Neural progenitor cell (in vitro differentiated cells): ENCODE data around the gene QRFP. TPM values are rescaled to one million over a fixed set of nuclear protein-coding genes. Genes with fewer than 3 reads are reported as not detected.
"Not testable (repeated sequence)": the region's sequence is repeated elsewhere in the genome, so short reads cannot be mapped to it uniquely, and the experiment has no call there.

ENCODE experiments used
- DNase-seq: peaks from one replicate; pipeline ENCODE4 v3.0.0-alpha.2; 2016; ENCODE audit warnings: low spot score
- H2AFZ ChIP-seq: fragments of 200-600 bp; sonication (generic); replicated peaks from 2 replicates; pipeline ENCODE4 v1.6.1; 2016; ENCODE audit warnings: antibody characterized with exemption
- H3F3A ChIP-seq: fragments of 200-600 bp; sonication (generic); 2 replicates; pipeline ENCODE4 v1.6.1; 2016; ENCODE audit warnings: antibody characterized with exemption, low read depth
- H3K27ac ChIP-seq: fragments of 200-600 bp; sonication (generic); 2 replicates; pipeline ENCODE4 v1.5.1; 2016; ENCODE audit warnings: mild to moderate bottlenecking
- H3K27me3 ChIP-seq: fragments of 200-600 bp; sonication (generic); 2 replicates; pipeline ENCODE4 v1.6.1; 2016; ENCODE audit warnings: mild to moderate bottlenecking, moderate library complexity
- H3K36me3 ChIP-seq: fragments of 200-600 bp; sonication (generic); 2 replicates; pipeline ENCODE4 v1.5.1; 2016
- H3K4me1 ChIP-seq: fragments of 200-600 bp; sonication (generic); 2 replicates; pipeline ENCODE4 v1.6.1; 2016; ENCODE audit warnings: mixed run types
- H3K4me2 ChIP-seq: fragments of 200-600 bp; sonication (generic); 2 replicates; pipeline ENCODE4 v1.6.1; 2016
- H3K4me3 ChIP-seq: fragments of 200-600 bp; sonication (generic); 2 replicates; pipeline ENCODE4 v1.5.1; 2016
- H3K79me2 ChIP-seq: fragments of 200-600 bp; sonication (generic); 2 replicates; pipeline ENCODE4 v1.6.1; 2016; ENCODE audit warnings: low read depth
- H3K9ac ChIP-seq: fragments of 200-600 bp; sonication (generic); 2 replicates; pipeline ENCODE4 v1.6.1; 2016
- H3K9me3 ChIP-seq: fragments of 200-600 bp; sonication (generic); 2 replicates; pipeline ENCODE4 v1.5.1; 2016; ENCODE audit warnings: low read depth
- H4K20me1 ChIP-seq: fragments of 200-600 bp; sonication (generic); 2 replicates; pipeline ENCODE4 v1.6.1; 2016; ENCODE audit warnings: low read depth
- H3K27ac Mint-ChIP-seq: 3 replicates; pipeline ENCODE4 v1.8.0; 2021; ENCODE audit warnings: mixed read lengths
- H3K27me3 Mint-ChIP-seq: 2 replicates; pipeline ENCODE4 v1.8.0; 2022; ENCODE audit warnings: low read depth, mild to moderate bottlenecking, inconsistent platforms, moderate library complexity, mixed read lengths; ENCODE audit not compliant: insufficient read depth
- H3K36me3 Mint-ChIP-seq: 3 replicates; pipeline ENCODE4 v1.8.0; 2021; ENCODE audit warnings: mixed read lengths
- H3K4me1 Mint-ChIP-seq: 3 replicates; pipeline ENCODE4 v1.8.0; 2021; ENCODE audit warnings: mixed read lengths
- H3K4me3 Mint-ChIP-seq: 3 replicates; pipeline ENCODE4 v1.8.0; 2021; ENCODE audit warnings: mild to moderate bottlenecking, moderate library complexity, mixed read lengths
- H3K9me3 Mint-ChIP-seq: 3 replicates; pipeline ENCODE4 v1.8.0; 2020; ENCODE audit warnings: mixed read lengths
- CTCF ChIP-seq: fragments of 200-600 bp; sonication (generic); IDR thresholded peaks from 2 replicates; pipeline ENCODE4 v1.5.1; 2017; ENCODE audit warnings: antibody characterized with exemption, mild to moderate bottlenecking
- EZH2 ChIP-seq: fragments of 200-600 bp; sonication (generic); IDR thresholded peaks from 2 replicates; pipeline ENCODE4 v1.6.1; 2017; ENCODE audit warnings: antibody characterized with exemption, mild to moderate bottlenecking, moderate library complexity
- EZH2phosphoT487 ChIP-seq: fragments of 200-600 bp; sonication (generic); IDR thresholded peaks from 2 replicates; pipeline ENCODE4 v1.6.1; 2017; ENCODE audit warnings: antibody characterized with exemption
- total RNA-seq: library from RNA; depleted of rRNA; stranded (reverse); fragments of >200 nt; gene quantifications from 2 replicates; pipeline ENCODE4 v1.2.3, GENCODE V29; 2015; ENCODE audit warnings: low replicate concordance

The QRFP gene
- total RNA-seq, 1 donor from 2014 or later = not detected

- no peak overlapping the region for H3K4me3 ChIP-seq
- Mint-ChIP-seq H3K36me3 (peaks cover 26% of the 10 kb centered on the region), H3K4me1 (peaks cover 8% of the 10 kb centered on the region), H3K9me3 (no peaks in the 10 kb centered on the region), H3K4me3 (no peak overlapping the region), H3K27ac (no peak overlapping the region), H3K27me3 (peaks cover 3% of the 10 kb centered on the region)
- no peak overlapping the region for H2AFZ ChIP-seq
- no peaks in the 10 kb centered on the region for H3K27me3 ChIP-seq
- no peak for DNase-seq
- H3K79me2 ChIP-seq = peaks cover 94% of the 10 kb centered on the region
- TF ChIP-seq EZH2phosphoT487 = no peak
- no peak for TF ChIP-seq CTCF
- no peak for TF ChIP-seq EZH2
- peaks cover 8% of the 10 kb centered on the region for H3F3A ChIP-seq
- H4K20me1 ChIP-seq = peaks cover 70% of the 10 kb centered on the region
- no peaks in the 10 kb centered on the region for H3K9me3 ChIP-seq
- no peak overlapping the region for H3K4me2 ChIP-seq
- H3K36me3 ChIP-seq = peaks cover 20% of the 10 kb centered on the region
- H3K4me1 ChIP-seq = no peaks in the 10 kb centered on the region
- H3K9ac ChIP-seq = no peak overlapping the region
- no peak overlapping the region for H3K27ac ChIP-seq
Observed at GRCh38 chr9:130854092-130854491, 42.5 kb downstream of the QRFP start.

- Histone ChIP-seq H3K9ac (no peak overlapping the region), H4K20me1 (peaks cover 70% of the 10 kb centered on the region), H3K9me3 (no peaks in the 10 kb centered on the region), H3K36me3 (peaks cover 20% of the 10 kb centered on the region), H3K27me3 (no peaks in the 10 kb centered on the region), H3F3A (peaks cover 5% of the 10 kb centered on the region), H3K79me2 (peaks cover 94% of the 10 kb centered on the region), H2AFZ (no peak overlapping the region), H3K27ac (no peak overlapping the region), H3K4me3 (no peak overlapping the region), H3K4me1 (no peaks in the 10 kb centered on the region), H3K4me2 (no peak overlapping the region)
- H3K4me1 Mint-ChIP-seq = peaks cover 2% of the 10 kb centered on the region
- peaks cover 25% of the 10 kb centered on the region for H3K36me3 Mint-ChIP-seq
- H3K9me3 Mint-ChIP-seq = no peaks in the 10 kb centered on the region
- no peak overlapping the region for H3K27ac Mint-ChIP-seq
- no peak overlapping the region for H3K4me3 Mint-ChIP-seq
- peaks cover 2% of the 10 kb centered on the region for H3K27me3 Mint-ChIP-seq
- DNase-seq = no peak
- no peak for TF ChIP-seq CTCF
- TF ChIP-seq EZH2phosphoT487 = no peak
Observed at GRCh38 chr9:130852801-130853200, 43.8 kb downstream of the QRFP start.

GRCh38 chr9:130849356-130849755, 47.3 kb downstream of the QRFP start:
- no peaks in the 10 kb centered on the region for H3K27me3 ChIP-seq
- no peak overlapping the region for H3K9ac ChIP-seq
- H3K36me3 Mint-ChIP-seq = peaks cover 10% of the 10 kb centered on the region
- H3K79me2 ChIP-seq = peaks cover 100% of the 10 kb centered on the region
- H4K20me1 ChIP-seq = peaks cover 81% of the 10 kb centered on the region
- H3F3A ChIP-seq = peaks cover 29% of the 10 kb centered on the region
- no peak overlapping the region for H3K4me3 Mint-ChIP-seq
- H3K4me2 ChIP-seq = no peak overlapping the region
- H3K27ac Mint-ChIP-seq = no peak overlapping the region
- no peak overlapping the region for H2AFZ ChIP-seq
- no peaks in the 10 kb centered on the region for H3K9me3 ChIP-seq
- H3K9me3 Mint-ChIP-seq = no peaks in the 10 kb centered on the region
- peaks cover 24% of the 10 kb centered on the region for H3K4me1 ChIP-seq
- TF ChIP-seq EZH2phosphoT487 (no peak), EZH2 (no peak)
- no peaks in the 10 kb centered on the region for H3K36me3 ChIP-seq
- H3K27me3 Mint-ChIP-seq = peaks cover 2% of the 10 kb centered on the region
- peaks cover 31% of the 10 kb centered on the region for H3K4me1 Mint-ChIP-seq
- no peak for DNase-seq
- no peak overlapping the region for H3K4me3 ChIP-seq
- H3K27ac ChIP-seq = no peak overlapping the region

GRCh38 chr9:130848514-130848913, 48.1 kb downstream of the QRFP start:
- not testable (repeated sequence) for H3K27ac Mint-ChIP-seq, H3K4me3 Mint-ChIP-seq, H3K4me2 ChIP-seq, H3K36me3 Mint-ChIP-seq, DNase-seq, H3K9ac ChIP-seq, H3K9me3 ChIP-seq, H3K27me3 ChIP-seq, H3K27me3 Mint-ChIP-seq, H3K9me3 Mint-ChIP-seq, H3K27ac ChIP-seq, H3K36me3 ChIP-seq, H3K4me3 ChIP-seq, H2AFZ ChIP-seq
- H3F3A ChIP-seq = peaks cover 24% of the 10 kb centered on the region
- peaks cover 82% of the 10 kb centered on the region for H4K20me1 ChIP-seq
- peaks cover 24% of the 10 kb centered on the region for H3K4me1 ChIP-seq
- peaks cover 37% of the 10 kb centered on the region for H3K4me1 Mint-ChIP-seq
- H3K79me2 ChIP-seq = peaks cover 100% of the 10 kb centered on the region
